ENCODE data around the gene NUTM2F.
"Not testable (repeated sequence)": the region's sequence is repeated elsewhere in the genome, so short reads cannot be mapped to it uniquely, and the experiment has no call there.

The NUTM2F gene

GRCh38 chr9:94315034-94315984, 13.1 kb downstream of the NUTM2F start:
- not testable (repeated sequence) for DNase-seq

- DNase-seq: no peak
Observed at GRCh38 chr9:94303321-94303720, 25.1 kb downstream of the NUTM2F start.

GRCh38 chr9:94302426-94302825, 26.0 kb downstream of the NUTM2F start:
- DNase-seq: no peak

DNA sequence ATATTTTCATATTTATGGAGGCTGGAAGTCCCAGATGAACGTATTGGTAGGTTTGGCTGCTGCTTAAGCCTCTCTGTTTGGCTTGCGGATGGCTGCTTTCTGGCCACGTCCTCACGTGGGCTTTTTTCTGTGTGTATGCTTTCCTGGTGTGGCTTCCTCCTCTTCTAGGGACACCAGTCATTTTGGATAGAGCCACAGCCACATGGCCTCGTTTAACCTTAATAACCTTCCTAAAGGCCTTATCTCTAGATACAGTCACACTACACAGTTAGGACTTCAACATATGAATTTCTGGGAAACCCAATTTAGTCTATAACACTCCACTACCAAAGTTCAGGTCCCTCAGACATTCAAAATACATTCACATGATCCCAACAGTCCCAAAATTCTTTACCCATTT, 26.9 kb downstream of the NUTM2F start:
- no peak for DNase-seq

GRCh38 chr9:94300470-94301301, 27.8 kb downstream of the NUTM2F start:
- DNase-seq: no peak

DNA sequence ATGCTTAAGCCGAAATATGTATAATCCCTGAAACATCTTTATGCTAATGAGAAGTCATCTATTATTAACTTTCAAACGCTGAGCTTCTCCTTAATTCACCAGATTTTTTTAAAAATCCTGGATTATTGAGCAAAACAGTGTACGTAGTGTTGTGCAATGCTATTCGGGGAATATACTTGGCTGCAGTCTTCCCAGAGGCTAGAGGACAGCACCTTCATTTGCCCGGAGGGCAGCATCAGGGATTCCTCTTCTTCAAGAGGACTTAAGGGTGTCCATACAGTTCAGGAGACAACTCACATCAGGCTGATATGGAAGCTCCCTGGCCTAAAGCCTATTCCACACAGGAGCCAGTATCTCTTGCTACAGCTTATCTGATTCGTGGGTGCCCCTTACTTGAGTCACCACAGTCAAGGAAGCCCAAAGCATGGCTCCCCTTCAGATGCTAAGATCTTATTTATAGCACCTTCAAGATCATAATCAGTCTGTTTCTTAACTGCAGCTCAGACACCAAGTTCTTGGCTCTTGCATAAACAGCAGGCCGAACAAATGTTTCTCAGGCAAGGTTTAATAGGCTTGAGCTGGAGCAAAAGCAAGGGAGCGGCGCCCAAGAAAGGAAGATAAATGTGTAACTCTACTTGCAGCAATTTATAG, 29.4 kb downstream of the NUTM2F start:
- no peak for DNase-seq

DNA sequence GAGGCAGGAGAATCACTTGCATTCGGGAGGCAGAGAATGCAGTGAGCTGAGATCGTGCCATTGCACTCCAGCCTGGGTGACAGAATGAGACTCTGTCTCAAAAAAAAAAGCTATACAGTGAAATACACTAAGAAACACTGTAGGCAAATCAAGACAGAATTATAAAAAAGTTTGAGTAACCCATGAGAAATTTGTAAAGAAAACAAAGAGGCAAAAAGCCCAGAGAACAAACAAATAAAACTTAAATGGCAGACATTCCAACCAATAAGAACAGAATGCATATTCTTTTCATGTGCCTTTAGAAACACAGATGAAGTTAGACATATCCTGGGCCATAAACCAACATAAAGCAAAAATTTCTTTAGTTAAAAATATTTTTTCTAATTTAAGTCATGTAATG, 38.8 kb downstream of the NUTM2F start:
- DNase-seq: no peak

DNA sequence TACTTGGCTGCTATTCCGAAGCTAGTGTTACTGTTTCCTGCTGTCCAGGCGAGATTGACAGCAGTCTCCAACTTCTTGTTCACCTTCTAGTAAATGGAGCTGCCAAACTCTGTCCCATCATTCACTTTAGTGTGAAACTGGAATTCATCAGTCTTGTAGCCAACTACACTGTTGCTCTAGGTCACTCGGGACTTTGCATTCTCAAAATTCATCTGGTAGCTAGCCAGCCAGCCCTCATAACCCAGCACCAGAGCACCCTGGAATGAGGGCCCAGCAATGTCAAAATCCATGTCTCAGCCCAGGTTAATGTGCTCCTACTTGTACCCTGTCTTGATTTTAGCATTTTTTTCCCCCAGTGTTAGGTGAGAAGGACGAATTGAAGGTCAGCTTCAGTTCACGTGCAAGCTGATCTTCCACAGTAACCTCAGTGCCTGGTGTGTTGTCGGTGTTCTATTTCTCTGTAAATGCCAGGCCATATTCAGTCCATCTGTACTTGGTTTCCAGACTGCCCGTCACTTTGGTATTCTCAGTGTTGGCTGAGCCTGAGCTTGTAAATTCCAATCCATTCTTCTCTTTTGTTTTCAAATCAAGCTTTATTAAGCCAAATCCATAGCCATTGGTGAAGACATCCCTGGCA, 40.4 kb downstream of the NUTM2F start:
- DNase-seq: no peak

- DNase-seq: no peak
Observed at GRCh38 chr9:94286116-94286515, 42.3 kb downstream of the NUTM2F start.

GRCh38 chr9:94281101-94281500, 47.3 kb downstream of the NUTM2F start:
- no peak for DNase-seq

DNA sequence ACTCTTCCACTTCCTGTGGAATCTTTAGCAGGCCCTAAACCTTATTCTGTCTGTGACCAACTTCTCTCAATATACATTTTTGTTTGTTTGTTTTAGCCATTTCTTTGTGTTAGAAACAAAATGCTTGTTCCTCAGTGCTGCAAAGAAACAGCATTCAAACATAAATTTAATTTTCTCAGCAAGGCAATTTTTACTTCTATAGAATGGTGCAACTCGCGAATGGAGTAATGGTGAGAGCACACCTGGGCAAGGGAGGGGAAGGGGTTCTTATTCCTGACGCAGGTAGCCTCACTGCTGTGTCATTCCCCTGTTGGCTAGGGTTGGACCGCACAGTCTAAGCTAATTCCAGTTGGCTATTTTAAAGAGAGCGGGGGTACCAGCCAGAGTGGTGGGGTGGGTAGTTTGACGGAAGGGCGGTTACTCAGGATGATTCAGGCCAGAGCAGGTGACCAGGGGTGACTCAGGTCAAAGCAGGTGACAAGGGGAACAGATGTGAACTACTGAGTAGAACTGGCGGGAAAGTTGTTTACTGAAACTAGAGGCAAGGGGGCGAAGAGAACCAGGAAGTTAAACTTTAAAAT, 47.9 kb downstream of the NUTM2F start:
- DNase-seq: no peak

DNA sequence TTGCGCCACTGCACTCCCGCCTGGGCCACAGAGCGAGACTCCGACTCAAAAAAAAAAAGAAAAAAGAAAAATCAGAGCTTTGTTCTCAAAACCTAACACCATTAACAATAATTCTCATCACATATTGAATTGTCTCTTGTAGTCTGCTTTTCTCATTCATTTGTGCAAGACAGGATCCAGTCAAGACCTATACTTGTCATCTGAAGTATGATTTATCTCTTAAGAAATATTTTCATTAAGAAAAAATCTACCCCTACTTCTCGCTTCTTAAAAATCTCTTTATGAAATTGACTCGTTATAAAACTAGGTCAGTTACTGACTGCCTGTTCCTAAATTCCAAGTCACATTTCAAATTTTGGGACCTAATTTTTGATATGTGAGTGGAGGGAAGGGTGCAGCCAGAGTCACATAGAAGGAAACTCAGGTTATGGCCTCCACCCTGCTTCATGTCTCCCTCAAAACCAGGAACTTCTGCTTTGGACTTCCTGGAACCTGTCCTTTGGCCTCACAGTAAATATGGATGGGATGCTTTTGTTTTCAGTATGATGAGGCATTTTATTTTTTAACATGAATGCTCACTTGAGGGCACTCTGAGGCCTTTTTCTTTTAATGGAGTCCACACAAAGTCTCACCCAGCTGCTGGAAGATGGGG, 50.4 kb downstream of the NUTM2F start:
- DNase-seq: no peak

DNA sequence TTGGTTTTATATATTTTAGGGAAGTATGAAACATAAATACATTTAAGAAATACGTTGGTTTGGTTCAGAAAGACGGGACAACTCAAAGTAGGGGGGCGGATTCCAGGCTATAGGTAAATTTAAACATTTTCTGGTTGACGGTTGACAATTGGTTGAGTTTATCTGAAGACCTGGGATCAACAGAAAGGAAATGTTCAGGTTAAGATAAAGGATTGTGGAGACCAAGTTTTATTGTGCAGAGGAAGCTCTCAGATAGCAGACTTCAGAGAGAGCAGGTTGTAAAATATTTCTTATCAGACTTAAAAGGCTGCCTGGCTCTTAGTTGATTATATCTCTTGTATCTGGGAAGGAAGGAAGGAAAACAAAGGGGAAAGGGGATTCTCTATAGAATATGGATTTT, 51.4 kb downstream of the NUTM2F start:
- DNase-seq: not testable (repeated sequence)

DNA sequence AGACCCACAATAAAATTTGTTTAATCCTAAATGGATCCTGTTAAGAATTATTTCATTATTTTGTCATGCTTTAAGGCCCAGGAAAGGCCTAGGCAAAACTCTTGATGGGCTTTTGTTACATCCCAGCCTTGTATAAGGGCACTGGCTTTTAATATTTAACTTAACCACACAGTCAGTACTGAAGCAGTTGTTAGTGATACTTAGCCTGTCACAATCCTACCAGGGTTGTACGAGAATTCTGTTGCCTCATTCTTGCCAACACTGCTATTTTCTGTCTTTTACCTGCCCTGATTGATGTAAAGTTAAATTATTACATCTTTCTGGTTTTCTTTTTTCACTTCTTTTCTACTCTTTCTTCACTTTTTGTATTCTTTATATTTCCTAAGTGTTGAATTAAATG, 58.4 kb downstream of the NUTM2F start:
- no peak for DNase-seq

- DNase-seq: no peak
Observed at GRCh38 chr9:94269264-94269663, 59.2 kb downstream of the NUTM2F start.

All from CD4-positive, alpha-beta T cell treated with Interleukin-15 for 1 hour (primary cell).